ENCODE measurements around the gene TBC1D14.

GRCh38 chr4:7015383-7016035 lies 105.9 kb downstream of the TBC1D14 start:
- TF ChIP-seq POLR2A (IDR thresholded peaks at IDR 0.05; ENCODE audit: low read depth, low read length) (no peak), POLR2AphosphoS5 (IDR thresholded peaks at IDR 0.05; ENCODE audit: low read depth, low read length) (no peak)

Measured in GM12891 (cell line).